HepG2 (cell line): Measurements from ENCODE around the gene DICER1. TPM values are rescaled to one million over a fixed set of nuclear protein-coding genes. Genes with fewer than 3 reads are reported as not detected.

Experiments used
- CCDC6 ChIP-seq: sonication (generic); formaldehyde crosslinking; IDR thresholded peaks from 2 replicates; pipeline ENCODE4 v1.8.1; 2022; ENCODE audit warnings: mild to moderate bottlenecking, missing genetic modification reagents, moderate library complexity
- CSRNP2 ChIP-seq: sonication (generic); formaldehyde crosslinking; conservative IDR thresholded peaks from 2 replicates; pipeline ENCODE4 v1.8.0; 2022; ENCODE audit warnings: low read depth, missing genetic modification reagents
- ELK4 ChIP-seq: sonication (generic); formaldehyde crosslinking; IDR thresholded peaks from 2 replicates; pipeline ENCODE4 v1.9.0; 2021; ENCODE audit warnings: missing genetic modification reagents, borderline replicate concordance
- FOXA3 ChIP-seq: IDR thresholded peaks from 2 replicates; pipeline ENCODE4 v1.6.1; 2016; ENCODE audit warnings: missing genetic modification reagents, missing compliant biosample characterization
- GLI4 ChIP-seq: sonication (generic); formaldehyde crosslinking; IDR thresholded peaks from 2 replicates; pipeline ENCODE4 v1.5.1; 2020; ENCODE audit warnings: missing genetic modification reagents, mild to moderate bottlenecking, moderate library complexity, borderline replicate concordance
- IRX3 ChIP-seq: sonication (generic); formaldehyde crosslinking; IDR thresholded peaks from 2 replicates; pipeline ENCODE4 v1.8.1; 2023; ENCODE audit warnings: mild to moderate bottlenecking, low read depth, missing genetic modification reagents, borderline replicate concordance
- KDM2A ChIP-seq: sonication (generic); formaldehyde crosslinking; IDR thresholded peaks from 2 replicates; pipeline ENCODE4 v1.4.0; 2020; ENCODE audit warnings: low read depth, missing genetic modification reagents, borderline replicate concordance
- KLF11 ChIP-seq: IDR thresholded peaks from 2 replicates; pipeline ENCODE4 v1.6.1; 2016; ENCODE audit warnings: missing compliant biosample characterization
- LBX2 ChIP-seq: sonication (generic); formaldehyde crosslinking; IDR thresholded peaks from 2 replicates; pipeline ENCODE4 v1.5.0; 2020; ENCODE audit warnings: missing genetic modification reagents, mild to moderate bottlenecking, borderline replicate concordance
- NR3C1 ChIP-seq: sonication (generic); formaldehyde crosslinking; IDR thresholded peaks from 2 replicates; pipeline ENCODE4 v1.4.0; 2020; ENCODE audit warnings: missing genetic modification reagents
- PRDM4 ChIP-seq: sonication (generic); formaldehyde crosslinking; IDR thresholded peaks from 2 replicates; pipeline ENCODE4 v1.9.0; 2021; ENCODE audit warnings: missing genetic modification reagents, borderline replicate concordance
- PRPF4 ChIP-seq: fragments of 200-400 bp; formaldehyde crosslinking; IDR thresholded peaks from 2 replicates; pipeline ENCODE4 v1.6.1; 2016; ENCODE audit warnings: low read length, low read depth; ENCODE audit not compliant: poor library complexity, severe bottlenecking
- RBFOX2 ChIP-seq: fragments of 200-400 bp; formaldehyde crosslinking; IDR thresholded peaks from 2 replicates; pipeline ENCODE4 v1.6.1; 2017; ENCODE audit warnings: low read depth, mild to moderate bottlenecking, low read length
- RNF2 ChIP-seq: fragments of 450-650 bp; conservative IDR thresholded peaks from 2 replicates; pipeline ENCODE4 v1.6.1; 2016; ENCODE audit warnings: low read depth
- SCMH1 ChIP-seq: sonication (generic); formaldehyde crosslinking; IDR thresholded peaks from 2 replicates; pipeline ENCODE4 v1.9.0; 2021; ENCODE audit warnings: missing genetic modification reagents, mild to moderate bottlenecking, borderline replicate concordance
- SNAPC2 ChIP-seq: sonication (generic); formaldehyde crosslinking; IDR thresholded peaks from 2 replicates; pipeline ENCODE4 v1.8.1; 2022; ENCODE audit warnings: mild to moderate bottlenecking, missing genetic modification reagents
- SP4 ChIP-seq: sonication (generic); formaldehyde crosslinking; IDR thresholded peaks from 2 replicates; pipeline ENCODE4 v1.8.1; 2023; ENCODE audit warnings: mild to moderate bottlenecking, missing genetic modification reagents
- STAG1 ChIP-seq: sonication (generic); formaldehyde crosslinking; IDR thresholded peaks from 2 replicates; pipeline ENCODE4 v1.4.0; 2020; ENCODE audit warnings: missing genetic modification reagents
- ZFP82 ChIP-seq: sonication (generic); formaldehyde crosslinking; IDR thresholded peaks from 2 replicates; pipeline ENCODE4 v1.5.1; 2020; ENCODE audit warnings: mild to moderate bottlenecking, missing genetic modification reagents, borderline replicate concordance
- ZIK1 ChIP-seq: sonication (generic); formaldehyde crosslinking; IDR thresholded peaks from 2 replicates; pipeline ENCODE4 v1.5.0; 2020; ENCODE audit warnings: mild to moderate bottlenecking, low read depth, missing genetic modification reagents, borderline replicate concordance
- ZNF337 ChIP-seq: sonication (generic); formaldehyde crosslinking; IDR thresholded peaks from 2 replicates; pipeline ENCODE4 v1.5.1; 2020; ENCODE audit warnings: missing genetic modification reagents, low read depth, mild to moderate bottlenecking, borderline replicate concordance
- ZNF564 ChIP-seq: sonication (generic); formaldehyde crosslinking; IDR thresholded peaks from 2 replicates; pipeline ENCODE4 v1.8.1; 2023; ENCODE audit warnings: mild to moderate bottlenecking, missing genetic modification reagents
- ZNF589 ChIP-seq: sonication (generic); formaldehyde crosslinking; conservative IDR thresholded peaks from 2 replicates; pipeline ENCODE4 v1.8.0; 2022; ENCODE audit warnings: mild to moderate bottlenecking, moderate library complexity, missing genetic modification reagents
- ZNF629 ChIP-seq: sonication (generic); formaldehyde crosslinking; conservative IDR thresholded peaks from 2 replicates; pipeline ENCODE4 v1.5.0; 2020; ENCODE audit warnings: missing genetic modification reagents
- ZNF720 ChIP-seq: sonication (generic); formaldehyde crosslinking; IDR thresholded peaks from 2 replicates; pipeline ENCODE4 v1.4.0; 2020; ENCODE audit warnings: missing genetic modification reagents
- ZNF768 ChIP-seq: sonication (generic); formaldehyde crosslinking; IDR thresholded peaks from 2 replicates; pipeline ENCODE4 v1.4.0; 2020; ENCODE audit warnings: missing genetic modification reagents
- ZNF816 ChIP-seq: sonication (generic); formaldehyde crosslinking; IDR thresholded peaks from 2 replicates; pipeline ENCODE4 v1.8.0; 2022; ENCODE audit warnings: missing genetic modification reagents, mild to moderate bottlenecking, borderline replicate concordance
- polyA plus RNA-seq, 8 experiments: library from polyadenylated mRNA; depleted of rRNA in 3 of 8; stranded (reverse) in 7 of 8; unstranded in 1 of 8; fragments of >200 nt; fragmentation: Illumina TruSeq in 4 of 8; extraction: Trizol in 4 of 8; gene quantifications; 2 replicates each; pipeline versions ENCODE4 v1.2.1 to v1.2.3, GENCODE V29; 2011 to 2016; ENCODE audit warnings: low read depth in 4 of 8, missing spikeins in 1 of 8, mixed read lengths in 1 of 8; ENCODE audit not compliant: insufficient read depth in 1 of 8
- total RNA-seq, 5 experiments: library from RNA; depleted of rRNA; stranded (reverse); fragments of >200 nt; fragmentation: Illumina TruSeq; extraction: Trizol; gene quantifications; 2 replicates each; pipeline ENCODE4 v1.2.3, GENCODE V29; 2016; ENCODE audit warnings: low read depth in 1 of 5

DICER1 gene
- total and polyA plus RNA-seq, 2 of the 13 experiments (the other 11 are each of a cell fraction or from before 2014, with no cell fraction given), result 31.8 to 61.9 TPM

- TF ChIP-seq CSRNP2 (CRISPR knock-in tag) (0 out of 2 replicates have a peak, but pooled peaks have one; percentile 66), SNAPC2 (0 out of 2 replicates have a peak, but pooled peaks have one; percentile 20), FOXA3 (CRISPR knock-in tag) (no peak), PRDM4 (CRISPR knock-in tag) (no peak), SCMH1 (no peak), KLF11 (CRISPR knock-in tag) (no peak), ZFP82 (CRISPR knock-in tag) (peak; percentile 96; the same call in 1 of the 2 replicates), ZNF629 (no peak), PRPF4 (no peak), ZNF589 (0 out of 2 replicates have a peak, but pooled peaks have one; percentile 38), NR3C1 (CRISPR knock-in tag) (no peak), RBFOX2 (no peak), LBX2 (CRISPR knock-in tag) (0 out of 2 replicates have a peak, but pooled peaks have one; percentile 14), ZNF337 (CRISPR knock-in tag) (no peak), KDM2A (no peak), STAG1 (CRISPR knock-in tag) (no peak), ZNF768 (no peak), CCDC6 (CRISPR knock-in tag) (0 out of 2 replicates have a peak, but pooled peaks have one; percentile 10), ZNF720 (CRISPR knock-in tag) (no peak), GLI4 (CRISPR knock-in tag) (0 out of 2 replicates have a peak, but pooled peaks have one; percentile 4), ZNF816 (0 out of 2 replicates have a peak, but pooled peaks have one; percentile 57), ZNF564 (CRISPR knock-in tag) (no peak), ELK4 (CRISPR knock-in tag) (no peak), SP4 (CRISPR knock-in tag) (peak; percentile 56), RNF2 (peak; percentile 83; the same call in 1 of the 2 replicates), IRX3 (CRISPR knock-in tag) (peak; percentile 57; the same call in 1 of the 2 replicates), ZIK1 (no peak)
These were observed 342 bp downstream of the DICER1 start (continued) for GRCh38 chr14:95157048-95157326.
